SU-DHL-6 (cell line): Measurements from ENCODE around the gene GPR89A.

Experiments
- EZH2phosphoT487 ChIP-seq: fragments of 200-600 bp; sonication (generic), shearing (Covaris generic); conservative IDR thresholded peaks from 2 replicates; pipeline ENCODE4 v1.6.1; 2018; ENCODE audit warnings: mild to moderate bottlenecking, antibody characterized with exemption, low read length, moderate library complexity, mixed read lengths
- TF ChIP-seq, protein P1 (sequence below): fragments of 200-600 bp; sonication (generic); IDR thresholded peaks from one replicate; pipeline ENCODE4 v1.5.1; 2017; ENCODE audit warnings: antibody characterized with exemption, mild to moderate bottlenecking, low read length, moderate library complexity; ENCODE audit not compliant: insufficient read depth, poor library complexity, severe bottlenecking

DNA sequence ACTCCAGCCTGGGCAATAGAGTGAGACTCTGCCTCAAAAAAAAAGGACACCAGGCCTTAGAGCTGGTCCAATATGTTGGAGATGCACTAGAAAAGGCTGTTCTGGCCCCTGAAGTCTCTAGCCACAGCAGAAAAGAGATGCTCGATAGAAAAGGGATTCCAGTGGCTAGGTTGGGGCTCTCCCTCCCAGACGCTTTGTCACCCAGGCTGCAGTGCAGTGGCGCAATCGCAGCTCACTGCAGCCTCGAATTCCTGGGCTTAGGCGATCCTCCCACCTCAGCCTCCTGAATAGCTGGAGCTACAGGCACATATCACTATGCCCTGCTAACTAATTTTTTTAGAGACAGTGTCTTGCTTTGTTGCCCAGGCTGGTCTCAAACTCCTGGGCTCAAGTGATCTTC lies 81.1 kb downstream of the GPR89A start:
- no peak for TF ChIP-seq EZH2phosphoT487
- TF ChIP-seq, protein P1, sequence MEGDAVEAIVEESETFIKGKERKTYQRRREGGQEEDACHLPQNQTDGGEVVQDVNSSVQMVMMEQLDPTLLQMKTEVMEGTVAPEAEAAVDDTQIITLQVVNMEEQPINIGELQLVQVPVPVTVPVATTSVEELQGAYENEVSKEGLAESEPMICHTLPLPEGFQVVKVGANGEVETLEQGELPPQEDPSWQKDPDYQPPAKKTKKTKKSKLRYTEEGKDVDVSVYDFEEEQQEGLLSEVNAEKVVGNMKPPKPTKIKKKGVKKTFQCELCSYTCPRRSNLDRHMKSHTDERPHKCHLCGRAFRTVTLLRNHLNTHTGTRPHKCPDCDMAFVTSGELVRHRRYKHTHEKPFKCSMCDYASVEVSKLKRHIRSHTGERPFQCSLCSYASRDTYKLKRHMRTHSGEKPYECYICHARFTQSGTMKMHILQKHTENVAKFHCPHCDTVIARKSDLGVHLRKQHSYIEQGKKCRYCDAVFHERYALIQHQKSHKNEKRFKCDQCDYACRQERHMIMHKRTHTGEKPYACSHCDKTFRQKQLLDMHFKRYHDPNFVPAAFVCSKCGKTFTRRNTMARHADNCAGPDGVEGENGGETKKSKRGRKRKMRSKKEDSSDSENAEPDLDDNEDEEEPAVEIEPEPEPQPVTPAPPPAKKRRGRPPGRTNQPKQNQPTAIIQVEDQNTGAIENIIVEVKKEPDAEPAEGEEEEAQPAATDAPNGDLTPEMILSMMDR: no peak
